ENCODE measurements around the gene FANCG.

The FANCG gene

GRCh38 chr9:35102465-35102768, 22.7 kb upstream of the FANCG start:
- no peaks in the 10 kb centered on the region for H3K9me3 ChIP-seq (ENCODE audit: control insufficient read depth in 1 of 2, low read length in 2 of 2)
- H3K4me3 ChIP-seq (ENCODE audit: low read depth in 1 of 2, low read length in 2 of 2), result peak overlapping the region; percentile 83 to 91
- H3K36me3 ChIP-seq (ENCODE audit: control insufficient read depth in 1 of 2, insufficient read depth in 2 of 2, low read length in 2 of 2), result peaks cover 39 to 53% of the 10 kb centered on the region in 2 donors
- no peaks in the 10 kb centered on the region for H3K27me3 ChIP-seq (ENCODE audit: low read depth, low read length)
- H3K4me1 ChIP-seq (ENCODE audit: control insufficient read depth in 1 of 2, insufficient read depth in 2 of 2, low read length in 2 of 2), result peaks cover 14 to 22% of the 10 kb centered on the region in 2 donors
- peak overlapping the region; percentile 94 for H3K27ac ChIP-seq (ENCODE audit: low read length)

DNA sequence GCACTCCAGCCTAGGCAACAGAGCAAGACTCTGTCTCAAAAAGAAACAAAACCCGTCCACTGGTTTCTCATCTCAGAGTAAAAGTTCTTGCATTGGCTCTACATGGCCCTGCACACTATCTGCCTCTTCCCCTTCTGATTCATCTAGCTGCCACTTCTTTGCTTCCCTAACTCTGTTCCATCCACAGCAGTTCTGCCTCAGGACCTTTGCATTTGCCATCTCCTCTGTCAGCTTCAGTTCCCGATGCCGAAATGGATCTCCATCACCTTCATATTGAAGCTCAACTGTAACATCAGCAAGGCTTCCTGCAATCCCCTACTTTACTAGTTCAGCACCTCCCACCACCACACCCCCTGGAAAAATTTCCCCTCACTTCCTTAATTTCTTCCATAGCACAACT, 17.8 kb upstream of the FANCG start:
- no peaks in the 10 kb centered on the region for H3K9me3 ChIP-seq (ENCODE audit: control insufficient read depth in 1 of 2, low read length in 2 of 2)

DNA sequence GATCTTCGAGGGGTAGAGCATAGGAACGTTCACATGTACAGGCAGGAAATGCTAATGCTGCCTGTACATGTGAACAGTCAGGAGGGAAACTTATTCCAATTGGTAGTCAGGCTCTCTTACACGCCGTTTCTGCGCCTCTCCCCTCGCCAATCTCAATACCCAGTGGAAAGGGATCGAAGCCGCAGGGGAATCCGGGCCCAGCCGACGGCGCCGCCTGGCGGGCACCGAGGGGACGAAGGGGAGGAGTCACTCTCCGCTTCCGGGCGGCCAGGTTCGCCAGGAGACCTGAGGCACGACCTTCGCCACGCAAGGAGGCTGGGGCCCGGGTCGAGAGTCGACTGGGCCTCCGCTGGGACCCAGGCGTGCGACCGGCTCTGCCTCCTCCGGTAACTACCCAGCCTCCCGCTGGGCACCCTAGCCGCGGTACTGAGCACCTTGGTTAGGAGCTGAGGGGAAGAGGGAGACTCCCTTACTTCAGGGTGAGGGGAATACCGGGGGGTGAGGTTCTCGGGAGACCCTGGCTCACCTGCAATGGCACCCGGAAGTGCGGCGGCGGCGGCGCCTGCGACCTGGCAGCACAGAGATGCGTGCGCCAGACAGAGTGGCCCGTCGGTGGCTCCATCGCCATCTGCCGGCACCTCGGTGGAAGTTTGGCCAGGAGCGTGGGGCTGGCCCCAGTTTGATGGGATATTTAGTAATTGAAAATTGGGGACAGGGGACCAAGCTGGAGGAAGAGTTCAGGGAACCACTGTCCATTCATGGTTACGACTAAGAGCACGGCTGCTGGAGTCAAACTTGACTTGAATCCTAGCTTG, 16.5 kb upstream of the FANCG start, which contains the start of gene PIGO:
Gene PIGO, minus strand, starts transcription at position 557 of the 815 bp plus-strand sequence. CDS start 1,026 bp downstream, outside the sequence.
- Histone ChIP-seq H3K27ac (ENCODE audit: low read length) (peak within 1 kb of the TSS; percentile 93), H3K27me3 (ENCODE audit: low read depth, low read length) (no peaks in the 10 kb centered on the region), H3K9me3 (ENCODE audit: control insufficient read depth in 1 of 2, low read length in 2 of 2) (no peaks in the 10 kb centered on the region), H3K4me1 (ENCODE audit: control insufficient read depth in 1 of 2, insufficient read depth in 2 of 2, low read length in 2 of 2) (peaks cover 0 to 12% of the 10 kb centered on the region in 2 donors), H3K4me3 (ENCODE audit: low read depth in 1 of 2, low read length in 2 of 2) (peak within 1 kb of the TSS; percentile 84), H3K36me3 (ENCODE audit: control insufficient read depth in 1 of 2, insufficient read depth in 2 of 2, low read length in 2 of 2) (peaks cover 28 to 50% of the 10 kb centered on the region in 2 donors)

More for the DNA sequence above, 17.8 kb upstream of the FANCG start:
- Histone ChIP-seq H3K36me3 (ENCODE audit: control insufficient read depth in 1 of 2, insufficient read depth in 2 of 2, low read length in 2 of 2) (peaks cover 20 to 40% of the 10 kb centered on the region in 2 donors), H3K27me3 (ENCODE audit: low read depth, low read length) (no peaks in the 10 kb centered on the region), H3K4me1 (ENCODE audit: control insufficient read depth in 1 of 2, insufficient read depth in 2 of 2, low read length in 2 of 2) (peaks cover 9 to 26% of the 10 kb centered on the region in 2 donors), H3K4me3 (ENCODE audit: low read depth in 1 of 2, low read length in 2 of 2) (no peak overlapping the region), H3K27ac (ENCODE audit: low read length) (no peak overlapping the region)

DNA sequence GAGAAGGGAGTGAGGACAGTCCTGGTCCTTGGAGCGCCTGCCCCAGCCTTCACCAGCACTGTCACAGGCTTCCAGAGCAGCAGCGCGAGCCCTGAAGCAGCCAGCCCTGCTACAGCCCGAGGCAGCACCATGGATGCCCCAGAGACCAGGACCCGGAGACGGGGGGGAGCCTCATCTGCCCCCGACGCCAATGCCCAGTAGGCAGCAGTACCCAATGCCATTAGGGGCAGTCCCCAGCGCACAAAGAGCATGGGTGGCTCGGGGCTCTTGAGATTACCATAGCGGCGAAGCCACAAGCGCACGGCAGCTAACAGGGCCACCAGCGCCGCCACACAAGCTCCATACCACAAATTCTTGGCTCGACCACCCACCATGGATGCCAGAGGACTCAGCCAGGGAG, 11.8 kb upstream of the FANCG start:
- Histone ChIP-seq H3K27ac (ENCODE audit: low read length) (no peak overlapping the region), H3K9me3 (ENCODE audit: control insufficient read depth in 1 of 2, low read length in 2 of 2) (no peaks in the 10 kb centered on the region), H3K4me1 (ENCODE audit: control insufficient read depth in 1 of 2, insufficient read depth in 2 of 2, low read length in 2 of 2) (peaks cover 0 to 10% of the 10 kb centered on the region in 2 donors), H3K27me3 (ENCODE audit: low read depth, low read length) (no peaks in the 10 kb centered on the region), H3K36me3 (ENCODE audit: control insufficient read depth in 1 of 2, insufficient read depth in 2 of 2, low read length in 2 of 2) (peaks cover 37 to 74% of the 10 kb centered on the region in 2 donors), H3K4me3 (ENCODE audit: low read depth in 1 of 2, low read length in 2 of 2) (no peak overlapping the region)

DNA sequence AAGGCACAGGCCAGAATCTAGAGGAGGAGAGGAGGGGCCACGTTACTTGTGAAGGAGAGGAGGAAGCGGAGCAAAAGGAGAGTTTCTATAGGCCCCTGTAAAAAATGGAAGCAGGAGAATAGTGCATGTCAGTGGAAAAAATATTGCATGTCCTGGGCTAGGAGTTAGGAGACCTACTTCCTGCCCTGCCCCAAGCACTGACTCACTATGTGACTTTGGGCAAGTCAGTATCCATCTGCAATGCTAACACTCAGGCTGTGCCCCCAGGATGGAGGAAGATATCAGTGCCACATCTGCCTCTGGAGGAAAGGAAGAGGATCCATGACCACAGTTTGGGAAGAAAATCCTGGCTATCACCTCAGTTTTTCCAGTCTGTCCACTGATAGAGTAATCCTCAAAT, 9.7 kb upstream of the FANCG start:
- Histone ChIP-seq H3K27me3 (ENCODE audit: low read depth, low read length) (no peaks in the 10 kb centered on the region), H3K27ac (ENCODE audit: low read length) (no peak overlapping the region), H3K9me3 (ENCODE audit: control insufficient read depth in 1 of 2, low read length in 2 of 2) (no peaks in the 10 kb centered on the region), H3K36me3 (ENCODE audit: control insufficient read depth in 1 of 2, insufficient read depth in 2 of 2, low read length in 2 of 2) (peaks cover 37 to 75% of the 10 kb centered on the region in 2 donors), H3K4me1 (ENCODE audit: control insufficient read depth in 1 of 2, insufficient read depth in 2 of 2, low read length in 2 of 2) (no peaks in the 10 kb centered on the region), H3K4me3 (ENCODE audit: low read depth in 1 of 2, low read length in 2 of 2) (no peak overlapping the region)

GRCh38 chr9:35085078-35085477, 5.3 kb upstream of the FANCG start:
- H3K27me3 ChIP-seq (ENCODE audit: low read depth, low read length), result no peaks in the 10 kb centered on the region
- H3K27ac ChIP-seq (ENCODE audit: low read length), result no peak overlapping the region
- H3K4me1 ChIP-seq (ENCODE audit: control insufficient read depth in 1 of 2, insufficient read depth in 2 of 2, low read length in 2 of 2), result peaks cover 0 to 3% of the 10 kb centered on the region in 2 donors
- H3K9me3 ChIP-seq (ENCODE audit: control insufficient read depth in 1 of 2, low read length in 2 of 2), result no peaks in the 10 kb centered on the region
- H3K4me3 ChIP-seq (ENCODE audit: low read depth in 1 of 2, low read length in 2 of 2), result no peak overlapping the region
- H3K36me3 ChIP-seq (ENCODE audit: control insufficient read depth in 1 of 2, insufficient read depth in 2 of 2, low read length in 2 of 2), result peaks cover 14 to 34% of the 10 kb centered on the region in 2 donors

DNA sequence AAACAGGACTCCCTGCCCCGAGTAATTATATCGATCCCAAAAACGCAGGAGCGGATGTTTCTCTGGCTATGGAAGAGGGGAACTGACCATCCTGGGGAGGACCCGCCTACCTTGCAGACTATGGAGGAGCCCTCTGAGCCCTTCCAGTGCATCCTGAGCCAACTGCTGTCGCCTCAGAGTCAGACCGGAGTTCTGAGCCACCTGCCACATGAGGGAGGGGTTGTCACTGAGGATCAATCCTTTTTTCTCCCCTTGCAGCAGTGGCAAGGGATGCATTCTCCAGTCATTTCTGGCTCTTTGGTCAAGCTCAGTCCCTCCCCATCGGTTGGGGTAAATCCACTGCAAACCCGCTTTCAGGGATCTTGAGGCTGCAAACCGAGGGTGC, 709 bp downstream of the FANCG start:
- H3K4me1 ChIP-seq (ENCODE audit: control insufficient read depth in 1 of 2, insufficient read depth in 2 of 2, low read length in 2 of 2), result peaks cover 12 to 15% of the 10 kb centered on the region in 2 donors
- no peaks in the 10 kb centered on the region for H3K27me3 ChIP-seq (ENCODE audit: low read depth, low read length)
- H3K9me3 ChIP-seq (ENCODE audit: control insufficient read depth in 1 of 2, low read length in 2 of 2), result no peaks in the 10 kb centered on the region
- H3K36me3 ChIP-seq (ENCODE audit: control insufficient read depth in 1 of 2, insufficient read depth in 2 of 2, low read length in 2 of 2), result peaks cover 4 to 13% of the 10 kb centered on the region in 2 donors
- H3K27ac ChIP-seq (ENCODE audit: low read length), result peak overlapping the region; percentile 39
- H3K4me3 ChIP-seq (ENCODE audit: low read depth in 1 of 2, low read length in 2 of 2), result peak overlapping the region; percentile 83 to 96

GRCh38 chr9:35078066-35078465, 1.7 kb downstream of the FANCG start:
- no peaks in the 10 kb centered on the region for H3K9me3 ChIP-seq (ENCODE audit: control insufficient read depth in 1 of 2, low read length in 2 of 2)
- H3K27me3 ChIP-seq (ENCODE audit: low read depth, low read length), result no peaks in the 10 kb centered on the region
- H3K27ac ChIP-seq (ENCODE audit: low read length), result no peak overlapping the region
- H3K4me1 ChIP-seq (ENCODE audit: control insufficient read depth in 1 of 2, insufficient read depth in 2 of 2, low read length in 2 of 2), result peaks cover 12 to 15% of the 10 kb centered on the region in 2 donors
- peaks cover 4 to 13% of the 10 kb centered on the region in 2 donors for H3K36me3 ChIP-seq (ENCODE audit: control insufficient read depth in 1 of 2, insufficient read depth in 2 of 2, low read length in 2 of 2)
- no peak overlapping the region for H3K4me3 ChIP-seq (ENCODE audit: low read depth in 1 of 2, low read length in 2 of 2)

GRCh38 chr9:35076848-35077247, 2.9 kb downstream of the FANCG start:
- H3K27ac ChIP-seq (ENCODE audit: low read length), result no peak overlapping the region
- H3K4me1 ChIP-seq (ENCODE audit: control insufficient read depth in 1 of 2, insufficient read depth in 2 of 2, low read length in 2 of 2), result peaks cover 12 to 15% of the 10 kb centered on the region in 2 donors
- H3K27me3 ChIP-seq (ENCODE audit: low read depth, low read length), result no peaks in the 10 kb centered on the region
- H3K9me3 ChIP-seq (ENCODE audit: control insufficient read depth in 1 of 2, low read length in 2 of 2), result no peaks in the 10 kb centered on the region
- no peak overlapping the region for H3K4me3 ChIP-seq (ENCODE audit: low read depth in 1 of 2, low read length in 2 of 2)
- H3K36me3 ChIP-seq (ENCODE audit: control insufficient read depth in 1 of 2, insufficient read depth in 2 of 2, low read length in 2 of 2), result peaks cover 10 to 13% of the 10 kb centered on the region in 2 donors

- H3K27me3 ChIP-seq (ENCODE audit: low read depth, low read length), result no peaks in the 10 kb centered on the region
- peaks cover 13 to 18% of the 10 kb centered on the region in 2 donors for H3K36me3 ChIP-seq (ENCODE audit: control insufficient read depth in 1 of 2, insufficient read depth in 2 of 2, low read length in 2 of 2)
- peaks cover 12 to 23% of the 10 kb centered on the region in 2 donors for H3K4me1 ChIP-seq (ENCODE audit: control insufficient read depth in 1 of 2, insufficient read depth in 2 of 2, low read length in 2 of 2)
- no peaks in the 10 kb centered on the region for H3K9me3 ChIP-seq (ENCODE audit: control insufficient read depth in 1 of 2, low read length in 2 of 2)
- H3K4me3 ChIP-seq (ENCODE audit: low read depth in 1 of 2, low read length in 2 of 2), result no peak overlapping the region
- H3K27ac ChIP-seq (ENCODE audit: low read length), result no peak overlapping the region
Measured at GRCh38 chr9:35075358-35075757, 4.4 kb downstream of the FANCG start.

GRCh38 chr9:35074791-35075190, 5.0 kb downstream of the FANCG start:
- no peak overlapping the region for H3K4me3 ChIP-seq (ENCODE audit: low read depth in 1 of 2, low read length in 2 of 2)
- H3K4me1 ChIP-seq (ENCODE audit: control insufficient read depth in 1 of 2, insufficient read depth in 2 of 2, low read length in 2 of 2), result peaks cover 12 to 28% of the 10 kb centered on the region in 2 donors
- H3K27me3 ChIP-seq (ENCODE audit: low read depth, low read length), result no peaks in the 10 kb centered on the region
- no peaks in the 10 kb centered on the region for H3K9me3 ChIP-seq (ENCODE audit: control insufficient read depth in 1 of 2, low read length in 2 of 2)
- H3K27ac ChIP-seq (ENCODE audit: low read length), result no peak overlapping the region
- H3K36me3 ChIP-seq (ENCODE audit: control insufficient read depth in 1 of 2, insufficient read depth in 2 of 2, low read length in 2 of 2), result peaks cover 13 to 18% of the 10 kb centered on the region in 2 donors
